PC-3 (cell line): Measurements from ENCODE around the gene LRBA. TPM values are rescaled to one million over a fixed set of nuclear protein-coding genes. Genes with fewer than 3 reads are reported as not detected.
A peak's percentile ranks its signal among the peaks of the same experiment; 100 is the strongest.
"Not testable (repeated sequence)": the region's sequence is repeated elsewhere in the genome, so short reads cannot be mapped to it uniquely, and the experiment has no call there.

Source experiments
- ATAC-seq: fragments of 200-7000 bp; cut with Tn5 transposase; 2 replicates; pipeline ENCODE4 v1.9.1; 2020; ENCODE audit warnings: mild to moderate bottlenecking, moderate library complexity
- BruUV-seq: library from RNA; stranded (reverse); fragments of 400-500 nt; replicated peaks from 2 replicates; lab custom pipeline; 2021; lab: Mats Ljungman, UMichigan
- CTCF ChIA-PET: fragments of 300-600 bp; sonication (Branson Sonifier 250); formaldehyde crosslinking; loops from one replicate; lab custom pipeline; 2022; ENCODE audit warnings: antibody characterized with exemption; lab: Charles Lee
- POLR2A ChIA-PET: fragments of 300-600 bp; sonication (Branson Sonifier 250); formaldehyde crosslinking; loops from one replicate; lab custom pipeline; 2022; ENCODE audit warnings: antibody characterized with exemption; ENCODE audit not compliant: unreplicated experiment; lab: Charles Lee
- DNase-seq: peaks from one replicate; pipeline ENCODE4 v3.0.0-alpha.2; 2015
- H2AFZ ChIP-seq: fragments of 300-600 bp; sonication (generic); 2 replicates; pipeline ENCODE4 v1.6.0; 2016; ENCODE audit warnings: antibody characterized with exemption, low read length
- H3F3A ChIP-seq: fragments of 300-600 bp; sonication (generic); one replicate; pipeline ENCODE4 v1.6.0; 2017; ENCODE audit warnings: antibody characterized with exemption, low read length, control low read depth, mild to moderate bottlenecking; ENCODE audit not compliant: unreplicated experiment
- H3K27ac ChIP-seq: fragments of 300-600 bp; sonication (generic); 2 replicates; pipeline ENCODE4 v1.5.1; 2016; ENCODE audit warnings: mild to moderate bottlenecking, low read length
- H3K27me3 ChIP-seq: fragments of 300-600 bp; sonication (generic); 2 replicates; pipeline ENCODE4 v1.6.1; 2016; ENCODE audit warnings: low read length, mixed read lengths
- H3K36me3 ChIP-seq: fragments of 300-600 bp; sonication (generic); 2 replicates; pipeline ENCODE4 v1.6.1; 2016; ENCODE audit warnings: low read depth, mixed run types, low read length, mixed read lengths
- H3K4me1 ChIP-seq: fragments of 300-600 bp; sonication (generic); 2 replicates; pipeline ENCODE4 v1.5.1; 2016; ENCODE audit warnings: low read length; ENCODE audit not compliant: insufficient read depth
- H3K4me2 ChIP-seq: fragments of 300-600 bp; sonication (generic); 2 replicates; pipeline ENCODE4 v1.6.0; 2016; ENCODE audit warnings: low read length
- H3K4me3 ChIP-seq: fragments of 300-600 bp; sonication (generic); 2 replicates; pipeline ENCODE4 v1.5.1; 2016; ENCODE audit warnings: mild to moderate bottlenecking, low read length, mixed read lengths
- H3K79me2 ChIP-seq: fragments of 300-600 bp; sonication (generic); 2 replicates; pipeline ENCODE4 v1.6.1; 2017; ENCODE audit warnings: low read length, mixed read lengths
- H3K9ac ChIP-seq: fragments of 300-600 bp; sonication (generic); 2 replicates; pipeline ENCODE4 v1.6.0; 2016; ENCODE audit warnings: mild to moderate bottlenecking, low read length
- H3K9me2 ChIP-seq: fragments of 300-600 bp; sonication (generic); replicated peaks from 2 replicates; pipeline ENCODE4 v1.6.1; 2016; ENCODE audit warnings: mixed run types, low read length, mixed read lengths
- H3K9me3 ChIP-seq: fragments of 300-600 bp; sonication (generic); 2 replicates; pipeline ENCODE4 v1.6.1; 2016; ENCODE audit warnings: low read length, mixed read lengths
- H4K20me1 ChIP-seq: fragments of 300-600 bp; sonication (generic); 2 replicates; pipeline ENCODE4 v1.6.1; 2016; ENCODE audit warnings: low read length, mixed read lengths
- CTCF ChIP-seq: fragments of 300-600 bp; sonication (generic); conservative IDR thresholded peaks from 2 replicates; pipeline ENCODE4 v1.5.1; 2017; ENCODE audit warnings: antibody characterized with exemption, low read depth, mild to moderate bottlenecking, low read length
- EZH2 ChIP-seq: fragments of 300-600 bp; sonication (generic); IDR thresholded peaks from one replicate; pipeline ENCODE4 v1.6.1; 2017; ENCODE audit warnings: antibody characterized with exemption, mild to moderate bottlenecking, low read length; ENCODE audit not compliant: unreplicated experiment
- EZH2phosphoT487 ChIP-seq: fragments of 300-600 bp; sonication (generic); IDR thresholded peaks from 2 replicates; pipeline ENCODE4 v1.6.1; 2018; ENCODE audit warnings: mild to moderate bottlenecking, antibody characterized with exemption, low read length, borderline replicate concordance
- intact Hi-C: fragments of 100-400 bp; cut with micrococcal nuclease; formaldehyde crosslinking; loops from 2 replicates; pipeline ENCODE4 v1.9.0; 2023
- total RNA-seq: library from RNA; depleted of rRNA; stranded (reverse); fragments of >200 nt; gene quantifications from 2 replicates; pipeline ENCODE4 v1.2.3, GENCODE V29; 2014

The LRBA gene
- total RNA-seq, 1 experiment from 2014 or later = 40.8 TPM

GRCh38 chr4:150746156-150746555 lies 268.9 kb downstream of the LRBA start:
- TF ChIP-seq EZH2 = no peak
- TF ChIP-seq EZH2phosphoT487 = no peak
- TF ChIP-seq CTCF = no peak
- Histone ChIP-seq H4K20me1 (no peaks in the 10 kb centered on the region), H3K27me3 (no peaks in the 10 kb centered on the region), H3F3A (no peaks in the 10 kb centered on the region), H3K36me3 (no peaks in the 10 kb centered on the region), H3K79me2 (no peaks in the 10 kb centered on the region), H3K9me3 (0 out of 2 replicates have a peak, but pooled peaks cover 2% of the 10 kb centered on the region), H3K4me1 (no peaks in the 10 kb centered on the region; the same call in 1 of the 2 replicates), H3K4me2 (no peak overlapping the region), H3K9ac (no peak overlapping the region), H3K4me3 (no peak overlapping the region), H3K27ac (no peak overlapping the region), H2AFZ (no peak overlapping the region), H3K9me2 (no peaks in the 10 kb centered on the region)
- intact Hi-C loops = no loop called here
- ChIA-PET CTCF (interaction anchor here (0.5 kb wide), 1 partner anchor 503 kb away, joined by 8 read pairs; no protein-coding TSS in a partner anchor), POLR2A (no interaction called here)
- ATAC-seq (no peak), DNase-seq (peak; percentile 43)
- BruUV-seq = no TSS peak

DNA sequence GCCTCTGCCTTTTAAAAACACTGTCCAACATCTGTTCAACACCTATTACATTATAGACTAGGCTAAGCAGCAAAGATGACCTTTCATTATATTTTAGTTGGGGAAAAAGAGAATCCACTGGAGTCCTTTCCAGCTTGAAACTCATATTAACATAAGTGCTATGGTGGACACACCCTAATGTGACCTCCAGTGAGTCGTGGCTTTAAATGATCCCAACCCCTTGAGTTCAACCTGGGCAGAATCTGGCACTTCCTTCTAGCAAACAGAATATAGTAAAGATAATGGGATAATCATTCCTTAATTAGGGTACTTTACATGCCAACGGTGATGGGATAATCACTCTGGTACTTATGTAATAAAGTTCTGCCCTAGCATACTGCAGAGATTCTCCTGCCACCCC lies 270.5 kb downstream of the LRBA start:
- no peak overlapping the region for H3K27ac ChIP-seq
- H3K4me3 ChIP-seq = no peak overlapping the region
- H4K20me1 ChIP-seq = no peaks in the 10 kb centered on the region
- POLR2A ChIA-PET = no interaction called here
- DNase-seq (no peak), ATAC-seq (no peak)
- H3K36me3 ChIP-seq = no peaks in the 10 kb centered on the region; the same call in 1 of the 2 replicates
- no peak overlapping the region for H2AFZ ChIP-seq
- intact Hi-C loops = no loop called here
- no peaks in the 10 kb centered on the region; the same call in 1 of the 2 replicates for H3K4me1 ChIP-seq
- BruUV-seq = no TSS peak
- no peaks in the 10 kb centered on the region for H3F3A ChIP-seq
- H3K9me3 ChIP-seq = 0 out of 2 replicates have a peak, but pooled peaks cover 9% of the 10 kb centered on the region
- TF ChIP-seq EZH2 (no peak), EZH2phosphoT487 (no peak), CTCF (no peak)
- H3K9me2 ChIP-seq = no peaks in the 10 kb centered on the region
- no peaks in the 10 kb centered on the region for H3K27me3 ChIP-seq
- CTCF ChIA-PET = no interaction called here
- no peak overlapping the region for H3K4me2 ChIP-seq
- H3K9ac ChIP-seq = no peak overlapping the region
- no peaks in the 10 kb centered on the region for H3K79me2 ChIP-seq

DNA sequence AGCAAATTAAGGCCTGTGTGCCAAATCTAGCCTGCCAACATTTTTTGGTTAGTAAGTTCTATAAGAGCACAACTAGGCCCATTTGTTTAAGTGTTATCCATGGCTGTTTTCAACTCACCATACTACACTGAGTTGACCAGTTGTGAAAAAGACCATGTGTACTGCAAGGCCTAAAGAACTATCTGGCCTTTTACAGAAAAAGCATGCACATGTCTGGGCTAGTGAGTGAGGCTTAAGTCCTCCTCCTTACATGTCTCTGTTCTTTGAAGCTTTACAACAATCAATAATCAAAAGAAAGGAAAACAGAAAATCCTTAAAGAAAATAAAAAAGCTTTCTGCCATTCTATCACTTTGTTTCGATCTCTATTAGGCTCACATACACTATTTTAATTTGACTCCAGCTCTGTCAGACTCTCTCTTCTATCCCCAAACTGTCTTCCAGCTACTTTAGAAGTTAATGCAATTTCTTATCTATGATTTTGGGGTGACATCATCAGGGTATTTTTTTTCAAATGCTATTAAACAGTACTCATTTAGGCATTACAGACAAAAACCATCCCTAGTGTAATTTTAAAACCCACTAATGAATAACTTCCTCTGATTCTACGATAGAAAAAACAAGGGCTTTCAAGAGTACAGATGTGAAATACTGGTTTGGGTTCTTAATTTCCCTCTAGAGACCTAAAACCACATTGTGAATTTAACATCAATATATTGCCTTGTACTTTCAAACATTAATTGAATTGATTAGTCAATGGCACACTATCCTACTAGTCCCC lies 271.3 kb downstream of the LRBA start:
- CTCF ChIA-PET = no interaction called here
- intact Hi-C loops = no loop called here
- Histone ChIP-seq H3K4me1 (no peaks in the 10 kb centered on the region; the same call in 1 of the 2 replicates), H3K36me3 (no peaks in the 10 kb centered on the region; the same call in 1 of the 2 replicates), H3K27ac (no peak overlapping the region), H4K20me1 (no peaks in the 10 kb centered on the region), H3K9me3 (0 out of 2 replicates have a peak, but pooled peaks cover 9% of the 10 kb centered on the region), H3K4me3 (no peak overlapping the region), H3K27me3 (no peaks in the 10 kb centered on the region), H3K4me2 (no peak overlapping the region), H2AFZ (no peak overlapping the region), H3K9ac (no peak overlapping the region), H3K79me2 (no peaks in the 10 kb centered on the region), H3F3A (no peaks in the 10 kb centered on the region), H3K9me2 (no peaks in the 10 kb centered on the region)
- TF ChIP-seq CTCF (no peak), EZH2phosphoT487 (no peak), EZH2 (no peak)
- BruUV-seq = no TSS peak
- POLR2A ChIA-PET = no interaction called here
- DNase-seq (no peak), ATAC-seq (no peak)

GRCh38 chr4:150742930-150743329 lies 272.2 kb downstream of the LRBA start:
- POLR2A ChIA-PET, BruUV-seq: not testable (repeated sequence)

More at GRCh38 chr4:150742930-150743329, 272.2 kb downstream of the LRBA start:
- intact Hi-C loops, ATAC-seq, H3K36me3 ChIP-seq, H3F3A ChIP-seq, H3K4me2 ChIP-seq, H3K4me3 ChIP-seq, H3K27ac ChIP-seq, H3K9me2 ChIP-seq, H3K9ac ChIP-seq, H3K9me3 ChIP-seq, H3K27me3 ChIP-seq, H3K4me1 ChIP-seq, H2AFZ ChIP-seq, H3K79me2 ChIP-seq, H4K20me1 ChIP-seq: not testable (repeated sequence)
- DNase-seq = peak; percentile 17
- CTCF ChIA-PET = interaction anchor here (0.7 kb wide), 1 partner anchor 160 kb away, joined by 3 read pairs; no protein-coding TSS in a partner anchor
